SK-N-SH treated with all-trans-retinoic acid at 6 μM for 48 hours (cell line): Measurements from ENCODE around the gene HMOX1.
A peak's percentile ranks its signal among the peaks of the same experiment; 100 is the strongest.

Source experiments
- ATAC-seq: fragments of 200-7000 bp; cut with Tn5 transposase; 3 replicates; pipeline ENCODE4 v1.9.1; 2020; ENCODE audit warnings: mild to moderate bottlenecking, moderate library complexity
- ARNTL ChIP-seq: fragments of 450-650 bp; formaldehyde crosslinking; IDR thresholded peaks from 2 replicates; pipeline ENCODE4 v1.5.0; 2020; ENCODE audit warnings: low read depth, mild to moderate bottlenecking, moderate library complexity, borderline replicate concordance
- BACH2 ChIP-seq: fragments of 250-450 bp; sonication (Bioruptor Pico); IDR thresholded peaks from 2 replicates; pipeline ENCODE4 v1.9.0; 2021; ENCODE audit warnings: mild to moderate bottlenecking, borderline replicate concordance
- CREB5 ChIP-seq: fragments of 250-450 bp; sonication (Bioruptor Pico); IDR thresholded peaks from 2 replicates; pipeline ENCODE4 v1.5.1; 2020; ENCODE audit warnings: low read depth, mild to moderate bottlenecking, moderate library complexity
- CSDC2 ChIP-seq: fragments of 250-450 bp; sonication (Bioruptor Pico); IDR thresholded peaks from 2 replicates; pipeline ENCODE4 v1.5.0; 2020; ENCODE audit warnings: mild to moderate bottlenecking, moderate library complexity
- ESRRG ChIP-seq: fragments of 250-450 bp; sonication (Bioruptor Pico); IDR thresholded peaks from 2 replicates; pipeline ENCODE4 v1.6.1; 2021; ENCODE audit warnings: mild to moderate bottlenecking
- GLIS3 ChIP-seq: fragments of 250-450 bp; sonication (Bioruptor Pico); IDR thresholded peaks from 2 replicates; pipeline ENCODE4 v1.5.0; 2020; ENCODE audit warnings: mild to moderate bottlenecking, moderate library complexity
- OSR1 ChIP-seq: fragments of 250-450 bp; sonication (Bioruptor Pico); IDR thresholded peaks from 2 replicates; pipeline ENCODE4 v1.8.0; 2022; ENCODE audit warnings: moderate library complexity, mild to moderate bottlenecking, inconsistent platforms
- PPARA ChIP-seq: fragments of 250-450 bp; sonication (Bioruptor Pico); IDR thresholded peaks from 2 replicates; pipeline ENCODE4 v1.5.0; 2020; ENCODE audit warnings: mild to moderate bottlenecking, borderline replicate concordance
- RARB ChIP-seq: fragments of 250-450 bp; sonication (Bioruptor Pico); IDR thresholded peaks from 2 replicates; pipeline ENCODE4 v1.8.0; 2021; ENCODE audit warnings: mild to moderate bottlenecking, moderate library complexity
- TCF4 ChIP-seq: fragments of 250-450 bp; sonication (Bioruptor Pico); IDR thresholded peaks from 2 replicates; pipeline ENCODE4 v1.8.0; 2021; ENCODE audit warnings: mild to moderate bottlenecking, moderate library complexity, borderline replicate concordance
- TOX ChIP-seq: fragments of 250-450 bp; sonication (Bioruptor Pico); IDR thresholded peaks from 2 replicates; pipeline ENCODE4 v1.8.0; 2021; ENCODE audit warnings: mild to moderate bottlenecking, moderate library complexity, borderline replicate concordance
- ZC3H10 ChIP-seq: fragments of 250-450 bp; sonication (Bioruptor Pico); IDR thresholded peaks from 2 replicates; pipeline ENCODE4 v1.5.1; 2021; ENCODE audit warnings: mild to moderate bottlenecking, moderate library complexity
- ZFP30 ChIP-seq: fragments of 450-650 bp; formaldehyde crosslinking; IDR thresholded peaks from 2 replicates; pipeline ENCODE4 v1.5.0; 2022; ENCODE audit warnings: mild to moderate bottlenecking, moderate library complexity
- ZNF565 ChIP-seq: fragments of 450-650 bp; formaldehyde crosslinking; conservative IDR thresholded peaks from 2 replicates; pipeline ENCODE4 v1.5.0; 2020; ENCODE audit warnings: low read depth, mild to moderate bottlenecking, moderate library complexity
- ZNF70 ChIP-seq: fragments of 450-650 bp; formaldehyde crosslinking; IDR thresholded peaks from 2 replicates; pipeline ENCODE4 v1.5.0; 2020; ENCODE audit warnings: mild to moderate bottlenecking, moderate library complexity
- ZNF8 ChIP-seq: fragments of 450-650 bp; formaldehyde crosslinking; IDR thresholded peaks from 2 replicates; pipeline ENCODE4 v1.5.0; 2020; ENCODE audit warnings: mild to moderate bottlenecking, moderate library complexity
- TF ChIP-seq, protein P1 (sequence below): fragments of 250-450 bp; sonication (Bioruptor Pico); IDR thresholded peaks from 2 replicates; pipeline ENCODE4 v1.8.0; 2021; ENCODE audit warnings: low read depth, mild to moderate bottlenecking, moderate library complexity, borderline replicate concordance
- TF ChIP-seq, protein P2 (sequence below): fragments of 250-450 bp; sonication (Bioruptor Pico); IDR thresholded peaks from 2 replicates; pipeline ENCODE4 v1.5.0; 2020; ENCODE audit warnings: mild to moderate bottlenecking, moderate library complexity
- TF ChIP-seq, protein P3 (sequence below): fragments of 250-450 bp; sonication (Bioruptor Pico); IDR thresholded peaks from 2 replicates; pipeline ENCODE4 v1.8.0; 2020; ENCODE audit warnings: mild to moderate bottlenecking, moderate library complexity, borderline replicate concordance

Gene HMOX1

GRCh38 chr22:35373781-35374180 is 7.1 kb upstream of the HMOX1 start:
- TF ChIP-seq RARB (CRISPR knock-in tag), result no peak
- TF ChIP-seq, protein P1, sequence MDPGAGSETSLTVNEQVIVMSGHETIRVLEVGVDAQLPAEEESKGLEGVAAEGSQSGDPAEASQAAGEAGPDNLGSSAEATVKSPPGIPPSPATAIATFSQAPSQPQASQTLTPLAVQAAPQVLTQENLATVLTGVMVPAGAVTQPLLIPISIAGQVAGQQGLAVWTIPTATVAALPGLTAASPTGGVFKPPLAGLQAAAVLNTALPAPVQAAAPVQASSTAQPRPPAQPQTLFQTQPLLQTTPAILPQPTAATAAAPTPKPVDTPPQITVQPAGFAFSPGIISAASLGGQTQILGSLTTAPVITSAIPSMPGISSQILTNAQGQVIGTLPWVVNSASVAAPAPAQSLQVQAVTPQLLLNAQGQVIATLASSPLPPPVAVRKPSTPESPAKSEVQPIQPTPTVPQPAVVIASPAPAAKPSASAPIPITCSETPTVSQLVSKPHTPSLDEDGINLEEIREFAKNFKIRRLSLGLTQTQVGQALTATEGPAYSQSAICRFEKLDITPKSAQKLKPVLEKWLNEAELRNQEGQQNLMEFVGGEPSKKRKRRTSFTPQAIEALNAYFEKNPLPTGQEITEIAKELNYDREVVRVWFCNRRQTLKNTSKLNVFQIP (CRISPR knock-in tag), result no peak
- no peak for TF ChIP-seq ESRRG (CRISPR knock-in tag)
- TF ChIP-seq GLIS3, result no peak
- no peak for TF ChIP-seq ZC3H10 (CRISPR knock-in tag)
- no peak for TF ChIP-seq BACH2 (CRISPR knock-in tag)
- TF ChIP-seq PPARA (CRISPR knock-in tag), result no peak
- no peak for TF ChIP-seq CREB5 (CRISPR knock-in tag)
- TF ChIP-seq ZNF565 (CRISPR knock-in tag), result no peak
- no peak for TF ChIP-seq ARNTL (CRISPR knock-in tag)
- ATAC-seq, result no peak

DNA sequence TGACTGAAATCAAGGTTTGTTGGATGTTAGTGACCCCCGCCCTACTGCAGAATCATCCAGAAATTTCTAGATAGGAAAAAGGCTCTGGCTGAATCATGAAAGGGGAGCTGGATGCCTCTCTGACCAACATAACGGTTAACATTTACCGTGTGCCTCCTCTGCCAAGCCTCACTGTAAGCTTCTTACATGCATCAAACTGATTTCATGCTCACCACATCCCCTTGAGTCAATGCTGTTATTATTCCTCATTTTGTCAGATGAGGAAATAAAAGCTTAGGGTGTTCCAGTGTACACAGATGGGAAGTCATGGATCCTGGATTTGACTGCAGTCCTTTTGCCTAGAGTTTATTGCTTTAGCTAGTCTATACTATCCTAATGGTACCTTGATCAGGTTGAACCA is 5.9 kb upstream of the HMOX1 start:
- ATAC-seq, result no peak
- TF ChIP-seq RARB (CRISPR knock-in tag), result no peak

- no peak for ATAC-seq
- TF ChIP-seq CREB5 (CRISPR knock-in tag), result no peak
- no peak for TF ChIP-seq GLIS3
- TF ChIP-seq CSDC2 (CRISPR knock-in tag), result no peak
- no peak for TF ChIP-seq ZNF70
- TF ChIP-seq TCF4 (CRISPR knock-in tag), result no peak
- no peak for TF ChIP-seq ZC3H10 (CRISPR knock-in tag)
- TF ChIP-seq, protein P2, sequence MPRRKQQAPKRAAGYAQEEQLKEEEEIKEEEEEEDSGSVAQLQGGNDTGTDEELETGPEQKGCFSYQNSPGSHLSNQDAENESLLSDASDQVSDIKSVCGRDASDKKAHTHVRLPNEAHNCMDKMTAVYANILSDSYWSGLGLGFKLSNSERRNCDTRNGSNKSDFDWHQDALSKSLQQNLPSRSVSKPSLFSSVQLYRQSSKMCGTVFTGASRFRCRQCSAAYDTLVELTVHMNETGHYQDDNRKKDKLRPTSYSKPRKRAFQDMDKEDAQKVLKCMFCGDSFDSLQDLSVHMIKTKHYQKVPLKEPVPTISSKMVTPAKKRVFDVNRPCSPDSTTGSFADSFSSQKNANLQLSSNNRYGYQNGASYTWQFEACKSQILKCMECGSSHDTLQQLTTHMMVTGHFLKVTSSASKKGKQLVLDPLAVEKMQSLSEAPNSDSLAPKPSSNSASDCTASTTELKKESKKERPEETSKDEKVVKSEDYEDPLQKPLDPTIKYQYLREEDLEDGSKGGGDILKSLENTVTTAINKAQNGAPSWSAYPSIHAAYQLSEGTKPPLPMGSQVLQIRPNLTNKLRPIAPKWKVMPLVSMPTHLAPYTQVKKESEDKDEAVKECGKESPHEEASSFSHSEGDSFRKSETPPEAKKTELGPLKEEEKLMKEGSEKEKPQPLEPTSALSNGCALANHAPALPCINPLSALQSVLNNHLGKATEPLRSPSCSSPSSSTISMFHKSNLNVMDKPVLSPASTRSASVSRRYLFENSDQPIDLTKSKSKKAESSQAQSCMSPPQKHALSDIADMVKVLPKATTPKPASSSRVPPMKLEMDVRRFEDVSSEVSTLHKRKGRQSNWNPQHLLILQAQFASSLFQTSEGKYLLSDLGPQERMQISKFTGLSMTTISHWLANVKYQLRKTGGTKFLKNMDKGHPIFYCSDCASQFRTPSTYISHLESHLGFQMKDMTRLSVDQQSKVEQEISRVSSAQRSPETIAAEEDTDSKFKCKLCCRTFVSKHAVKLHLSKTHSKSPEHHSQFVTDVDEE, result no peak
- no peak for TF ChIP-seq ZFP30 (CRISPR knock-in tag)
- no peak for TF ChIP-seq ZNF8 (CRISPR knock-in tag)
- no peak for TF ChIP-seq OSR1
- TF ChIP-seq RARB (CRISPR knock-in tag), result no peak
- TF ChIP-seq, protein P1 (CRISPR knock-in tag), result no peak
- TF ChIP-seq TOX, result no peak
- TF ChIP-seq, all 23 proteins: peak for 0
Observed at GRCh38 chr22:35375526-35375925, 5.4 kb upstream of the HMOX1 start.

DNA sequence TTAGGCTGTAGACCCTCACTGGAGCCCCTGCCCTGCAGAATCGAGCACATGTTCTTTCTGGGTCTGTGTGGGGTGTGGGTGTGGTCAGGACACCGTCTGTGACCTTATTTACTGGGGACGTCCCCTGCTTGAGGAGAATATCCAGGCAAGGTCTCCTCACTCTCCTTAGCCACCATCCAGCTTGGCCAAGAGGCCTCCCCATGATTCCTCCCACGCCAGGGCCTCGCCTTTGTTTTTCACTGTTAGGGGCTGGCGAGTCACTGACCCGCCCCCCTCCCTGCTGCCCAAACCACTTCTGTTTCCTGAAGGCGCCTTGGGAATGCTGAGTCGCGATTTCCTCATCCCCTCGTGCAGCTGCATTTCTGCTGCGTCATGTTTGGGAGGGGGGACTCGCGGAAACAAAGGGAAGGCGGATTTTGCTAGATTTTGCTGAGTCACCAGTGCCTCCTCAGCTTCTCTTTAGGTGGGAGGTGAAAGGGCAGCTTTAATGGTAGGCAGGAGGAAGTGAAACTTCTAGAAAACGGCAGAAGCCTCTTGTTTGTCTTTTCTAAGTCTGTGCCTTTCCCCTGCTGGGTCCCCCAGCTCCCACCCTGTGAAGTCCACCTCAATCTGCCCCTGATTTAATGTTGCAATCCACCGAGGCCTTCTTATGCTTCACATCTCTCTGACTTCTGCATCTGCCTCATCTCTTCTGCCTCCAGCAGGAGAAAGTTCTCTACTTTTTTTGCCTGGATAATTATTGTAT is 4.0 kb upstream of the HMOX1 start:
- ATAC-seq, result peak; percentile 6; the same call in 2 of the 3 replicates
- TF ChIP-seq, protein P3, sequence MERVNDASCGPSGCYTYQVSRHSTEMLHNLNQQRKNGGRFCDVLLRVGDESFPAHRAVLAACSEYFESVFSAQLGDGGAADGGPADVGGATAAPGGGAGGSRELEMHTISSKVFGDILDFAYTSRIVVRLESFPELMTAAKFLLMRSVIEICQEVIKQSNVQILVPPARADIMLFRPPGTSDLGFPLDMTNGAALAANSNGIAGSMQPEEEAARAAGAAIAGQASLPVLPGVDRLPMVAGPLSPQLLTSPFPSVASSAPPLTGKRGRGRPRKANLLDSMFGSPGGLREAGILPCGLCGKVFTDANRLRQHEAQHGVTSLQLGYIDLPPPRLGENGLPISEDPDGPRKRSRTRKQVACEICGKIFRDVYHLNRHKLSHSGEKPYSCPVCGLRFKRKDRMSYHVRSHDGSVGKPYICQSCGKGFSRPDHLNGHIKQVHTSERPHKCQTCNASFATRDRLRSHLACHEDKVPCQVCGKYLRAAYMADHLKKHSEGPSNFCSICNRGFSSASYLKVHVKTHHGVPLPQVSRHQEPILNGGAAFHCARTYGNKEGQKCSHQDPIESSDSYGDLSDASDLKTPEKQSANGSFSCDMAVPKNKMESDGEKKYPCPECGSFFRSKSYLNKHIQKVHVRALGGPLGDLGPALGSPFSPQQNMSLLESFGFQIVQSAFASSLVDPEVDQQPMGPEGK (CRISPR knock-in tag), result 0 out of 2 replicates have a peak, but pooled peaks have one; percentile 25
- TF ChIP-seq ZNF565 (CRISPR knock-in tag) (no peak), ARNTL (CRISPR knock-in tag) (no peak), BACH2 (CRISPR knock-in tag) (peak; percentile 33; the same call in 1 of the 2 replicates), RARB (CRISPR knock-in tag) (no peak), CREB5 (CRISPR knock-in tag) (no peak)
